Upper lobe of left lung (tissue), 4 donors: ENCODE results near the gene SPSB2.

Experiments
- CTCF ChIP-seq, 6 experiments: fragments of 450-650 bp in 4 of 6; fragments of 200-600 bp in 2 of 6; sonication (generic) in 2 of 6; IDR thresholded peaks; one replicate each; pipeline ENCODE4 v1.5.1; 2016 to 2019; ENCODE audit warnings: antibody characterized with exemption in 6 of 6
- POLR2A ChIP-seq, 4 donors: fragments of 450-650 bp; IDR thresholded peaks; one replicate each; pipeline ENCODE4 v1.5.1; 2016 to 2017; ENCODE audit warnings: antibody characterized with exemption in 4 of 4, mild to moderate bottlenecking in 2 of 4
- POLR2AphosphoS5 ChIP-seq, 2 donors: sonication (generic); formaldehyde crosslinking; IDR thresholded peaks; one replicate each; pipeline ENCODE4 v1.5.1; 2017; ENCODE audit warnings: antibody characterized with exemption in 2 of 2

- no peak for TF ChIP-seq CTCF (IDR thresholded peaks at IDR 0.05)
- no peak for TF ChIP-seq POLR2AphosphoS5 (IDR thresholded peaks at IDR 0.05)
- TF ChIP-seq POLR2A (IDR thresholded peaks at IDR 0.05), result no peak
These were observed 23.7 kb downstream of the SPSB2 start for GRCh38 chr12:6849427-6849826.
